Erythroblast (primary cell): ENCODE data around the gene RNU6-8.

Experiments used
- GATA1 ChIP-seq: IDR thresholded peaks from 2 replicates; pipeline ENCODE4 v1.6.1; 2011; ENCODE audit warnings: low read depth, mild to moderate bottlenecking, control low read depth, low read length, moderate library complexity
- POLR2A ChIP-seq: IDR thresholded peaks from 2 replicates; pipeline ENCODE4 v1.6.1; 2011; ENCODE audit warnings: mild to moderate bottlenecking, low read length

- TF ChIP-seq POLR2A (no peak), GATA1 (no peak)
These were observed 13.3 kb downstream of the RNU6-8 start for GRCh38 chr14:32189811-32190210.
